Measurements from ENCODE around the gene TBCK. TPM values are rescaled to one million over a fixed set of nuclear protein-coding genes. Genes with fewer than 3 reads are reported as not detected.
"Not testable (repeated sequence)": the region's sequence is repeated elsewhere in the genome, so short reads cannot be mapped to it uniquely, and the experiment has no call there.

TBCK gene
- total RNA-seq, 1 donor from 2014 or later: 32.8 TPM

DNA sequence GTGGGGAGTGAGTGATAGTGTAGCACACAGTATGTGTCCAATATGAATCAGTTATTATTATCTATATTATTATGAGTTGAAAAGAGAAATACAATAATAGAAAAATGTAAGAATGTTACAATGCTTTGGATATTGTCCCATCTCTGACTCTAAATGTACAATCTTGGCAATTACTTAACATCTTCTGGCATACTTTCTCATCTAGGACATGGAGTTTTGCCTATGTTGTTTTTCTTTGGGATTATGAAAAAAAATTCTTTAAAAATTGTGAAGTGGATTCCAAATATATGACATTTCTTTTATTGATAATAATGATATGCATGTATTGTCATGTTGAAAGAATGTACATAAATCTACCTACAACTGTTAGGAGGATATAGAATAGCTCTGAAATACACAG lies 84.1 kb downstream of the TBCK start:
- intact Hi-C loops (cut with micrococcal nuclease): loop anchor here (10.0 kb wide), 1 partner anchor 273 kb away; no protein-coding TSS in a partner anchor

DNA sequence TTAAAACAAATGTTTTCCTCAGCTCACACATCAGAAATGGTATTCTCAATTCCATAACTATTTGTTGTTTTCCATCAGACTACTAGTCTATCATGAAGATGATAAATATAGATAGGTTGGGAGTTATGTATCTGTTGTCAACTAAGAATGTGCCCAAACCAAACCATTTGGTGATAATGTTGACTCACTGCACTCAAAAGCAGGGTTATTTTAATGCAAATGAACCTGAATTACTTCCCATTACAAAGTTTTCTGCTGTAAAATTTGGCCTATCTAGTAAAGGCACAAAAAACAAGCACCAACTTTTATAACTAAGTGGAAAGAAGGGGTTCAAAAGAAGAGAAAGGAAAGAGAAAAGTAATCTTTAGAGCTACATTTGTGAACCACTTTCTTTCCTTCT lies 93.5 kb downstream of the TBCK start:
- intact Hi-C loops (cut with micrococcal nuclease): no loop called here

DNA sequence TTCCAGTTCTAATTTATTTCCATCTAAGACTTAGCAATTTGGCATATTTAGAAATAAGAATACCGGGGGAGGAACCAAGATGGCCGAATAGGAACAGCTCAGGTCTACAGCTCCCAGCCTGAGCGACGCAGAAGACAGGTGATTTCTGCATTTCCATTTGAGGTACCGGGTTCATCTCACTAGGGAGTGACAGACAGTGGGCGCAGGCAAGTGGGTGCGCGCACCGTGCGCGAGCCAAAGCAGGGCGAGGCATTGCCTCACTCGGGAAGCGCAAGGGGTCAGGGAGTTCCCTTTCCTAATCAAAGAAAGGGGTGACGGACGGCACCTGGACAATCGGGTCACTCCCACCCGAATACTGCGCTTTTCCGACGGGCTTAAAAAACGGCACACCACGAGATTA lies 102.7 kb downstream of the TBCK start:
- intact Hi-C loops (cut with micrococcal nuclease): not testable (repeated sequence)

DNA sequence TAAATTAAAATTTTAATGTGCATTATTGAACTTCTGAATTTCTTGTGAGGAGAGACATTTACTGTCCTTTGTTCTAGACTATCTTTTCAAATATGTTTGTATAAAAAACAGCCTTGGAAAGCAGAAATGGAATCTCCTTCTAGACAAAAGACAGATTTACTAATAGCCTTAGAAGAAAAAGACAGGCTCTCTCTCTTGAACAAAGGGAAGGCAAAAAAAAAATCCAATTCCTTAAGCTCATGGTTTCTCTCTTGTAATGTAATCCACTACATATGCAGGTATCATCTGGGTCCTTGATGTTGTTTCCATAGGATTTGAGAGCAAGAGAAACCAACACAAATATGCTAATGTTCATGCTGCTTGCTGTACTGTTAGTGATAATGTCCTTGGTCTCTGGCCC lies 106.0 kb downstream of the TBCK start:
- intact Hi-C loops (cut with micrococcal nuclease): no loop called here

DNA sequence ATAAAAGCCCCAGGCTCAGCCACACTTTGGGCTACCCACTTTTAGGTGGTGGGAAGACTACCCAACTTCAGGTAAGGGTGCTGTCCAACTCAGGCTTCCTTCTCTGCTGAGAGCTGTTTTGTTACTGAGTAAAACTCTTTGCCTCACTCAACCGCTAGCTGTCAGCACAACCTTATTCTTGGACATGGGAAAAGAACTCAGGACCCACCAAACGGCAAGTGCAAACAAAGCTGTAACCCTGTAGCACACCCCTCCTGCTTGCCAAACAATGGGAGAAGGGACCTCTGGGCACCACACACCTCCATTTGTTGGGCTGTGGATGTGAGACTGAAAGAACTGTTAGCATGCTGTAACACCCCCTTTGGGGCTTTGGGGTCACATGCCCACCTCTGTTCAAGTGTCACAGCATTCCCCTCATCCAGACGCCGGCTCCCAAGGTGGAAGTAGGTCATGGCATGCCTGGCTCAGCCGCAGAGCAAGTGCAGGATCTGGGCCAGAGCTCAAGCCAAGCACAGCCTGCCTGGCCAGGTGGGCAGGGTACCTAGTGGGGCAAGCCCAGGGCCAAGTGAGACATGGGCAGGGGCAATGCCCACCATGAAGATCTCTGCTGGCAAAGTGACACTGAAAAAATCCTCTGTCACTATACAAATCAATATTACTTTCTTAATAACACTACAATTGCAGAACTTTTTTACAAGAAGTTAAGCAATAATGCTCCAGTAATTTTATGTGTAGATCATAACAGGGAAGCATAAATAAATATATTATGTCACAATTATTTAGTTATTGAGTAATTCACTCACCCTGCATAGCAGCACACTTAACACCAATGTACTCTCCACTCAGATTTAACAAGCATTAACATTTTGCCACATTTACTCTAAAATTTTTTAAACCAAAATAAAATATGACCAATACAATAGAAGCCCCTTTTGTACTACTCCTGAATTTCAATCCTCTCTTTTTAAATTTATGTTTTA lies 107.2 kb downstream of the TBCK start:
- intact Hi-C loops (cut with micrococcal nuclease): no loop called here

DNA sequence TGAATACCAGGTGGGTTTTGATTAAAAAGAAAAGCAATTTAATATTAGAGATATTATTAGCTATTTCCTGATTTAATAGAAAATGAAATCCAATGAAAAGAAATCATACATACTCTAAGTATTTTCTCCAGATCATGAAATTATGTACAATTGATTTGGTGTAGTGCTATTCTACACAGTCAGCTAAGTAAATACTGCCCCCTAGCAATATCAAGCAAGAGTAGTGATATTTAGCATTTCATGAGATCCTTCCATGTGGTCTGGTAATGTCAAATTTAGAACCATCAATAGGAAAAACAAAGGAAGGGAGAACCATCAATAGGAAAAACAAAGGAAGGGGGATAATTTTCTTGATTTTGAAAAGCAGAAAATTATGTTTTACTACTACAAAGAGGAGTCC lies 114.6 kb downstream of the TBCK start:
- intact Hi-C loops (cut with micrococcal nuclease): loop anchor here (5.0 kb wide), 1 partner anchor 679 kb away; no protein-coding TSS in a partner anchor

DNA sequence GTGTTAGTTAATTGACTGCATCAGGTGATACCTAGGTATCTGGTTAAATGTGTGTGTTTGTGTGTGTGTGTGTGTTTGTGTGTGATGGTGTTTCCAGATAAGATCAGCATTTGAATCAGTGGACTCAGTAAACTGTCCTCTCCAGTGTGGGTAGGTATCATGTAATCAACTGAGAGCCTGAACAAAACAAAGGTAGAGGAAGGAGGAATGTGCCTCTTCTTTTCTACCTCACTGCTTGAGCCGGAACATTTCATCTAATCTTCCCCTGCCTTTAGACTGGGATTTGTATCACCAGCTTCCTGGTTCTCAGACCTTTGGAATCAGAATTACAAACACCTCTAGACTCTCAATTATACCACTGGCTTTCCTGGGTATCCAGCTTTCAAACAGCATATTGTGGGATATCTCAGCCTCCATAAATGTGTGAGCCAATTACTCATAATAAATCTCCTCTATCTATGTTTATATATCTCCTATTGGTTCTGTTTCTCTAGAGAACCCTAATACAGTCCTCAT lies 120.5 kb downstream of the TBCK start:
- intact Hi-C loops (cut with micrococcal nuclease): no loop called here

DNA sequence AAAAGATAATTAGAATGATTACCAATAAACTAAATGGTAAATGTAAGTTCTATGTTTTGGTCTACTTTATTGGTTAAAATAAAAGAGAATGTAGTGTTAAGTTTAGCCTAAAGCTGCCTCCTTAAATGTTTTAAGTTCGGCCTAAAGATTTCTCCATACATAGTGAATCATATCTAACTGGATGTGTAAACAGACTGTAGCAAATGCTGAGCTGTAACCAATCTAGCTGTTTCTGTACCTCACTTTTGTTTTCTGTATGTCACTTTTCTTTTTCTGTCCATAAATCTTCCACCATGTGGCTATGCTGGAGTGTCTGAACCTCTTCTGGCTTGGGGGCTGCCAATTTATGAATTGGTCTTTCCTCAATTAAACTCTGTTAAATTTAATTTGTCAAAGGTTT lies 121.2 kb downstream of the TBCK start:
- intact Hi-C loops (cut with micrococcal nuclease): no loop called here

DNA sequence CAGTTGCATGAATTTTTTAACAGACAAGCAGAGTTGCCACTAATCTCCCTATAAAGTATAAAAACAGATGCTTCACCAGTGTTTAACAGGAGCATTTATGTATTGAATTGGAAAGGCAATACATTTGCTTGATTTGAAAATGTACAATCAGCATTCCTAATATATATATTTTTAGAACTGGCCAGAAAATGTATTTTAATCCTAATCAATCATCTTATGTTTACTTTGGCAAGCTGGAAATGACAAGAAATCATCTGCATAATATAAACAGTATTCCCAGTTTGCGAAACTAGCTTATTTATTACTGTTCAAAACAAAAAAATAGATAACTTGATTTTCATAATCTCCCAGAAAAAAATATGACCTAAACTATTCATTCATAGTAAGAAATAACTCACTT lies 123.9 kb downstream of the TBCK start:
- intact Hi-C loops (cut with micrococcal nuclease): no loop called here

DNA sequence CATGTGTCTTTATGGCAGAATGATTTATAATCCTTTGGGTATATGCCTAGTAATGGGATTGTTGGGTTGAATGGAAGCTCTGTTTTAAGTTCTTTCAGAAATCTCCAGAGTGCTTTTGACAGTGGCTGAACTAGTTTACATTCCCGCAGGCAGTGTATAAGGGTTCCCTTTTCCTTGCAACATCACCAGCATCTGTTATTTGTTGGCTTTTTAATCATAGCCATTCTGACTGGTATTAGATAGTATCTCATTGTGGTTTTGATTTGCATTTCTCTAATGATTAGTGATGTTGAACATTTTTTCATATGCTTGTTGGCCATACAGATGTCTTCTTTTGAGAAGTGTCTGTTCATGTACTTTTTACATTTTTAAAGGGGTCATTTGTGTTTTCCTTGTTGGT lies 129.8 kb downstream of the TBCK start:
- intact Hi-C loops (cut with micrococcal nuclease): no loop called here

DNA sequence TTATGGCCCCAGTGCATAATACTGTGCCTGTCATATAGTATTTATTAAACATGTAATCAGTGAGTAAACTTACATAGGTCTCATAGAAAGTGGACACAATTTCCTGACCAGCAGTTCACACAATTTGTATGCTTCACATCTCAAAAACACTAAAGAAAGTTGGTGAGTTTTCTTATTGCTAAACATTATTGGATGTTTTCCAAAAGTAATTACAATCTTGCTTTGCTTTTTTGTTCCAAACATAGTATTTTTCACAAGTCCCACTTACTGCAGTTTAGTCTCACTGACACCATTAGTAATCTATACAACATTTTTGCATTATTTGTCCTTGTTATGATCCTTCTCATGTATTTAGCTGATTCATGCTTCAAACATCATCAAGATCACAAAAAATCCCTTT lies 132.5 kb downstream of the TBCK start:
- intact Hi-C loops (cut with micrococcal nuclease): no loop called here

DNA sequence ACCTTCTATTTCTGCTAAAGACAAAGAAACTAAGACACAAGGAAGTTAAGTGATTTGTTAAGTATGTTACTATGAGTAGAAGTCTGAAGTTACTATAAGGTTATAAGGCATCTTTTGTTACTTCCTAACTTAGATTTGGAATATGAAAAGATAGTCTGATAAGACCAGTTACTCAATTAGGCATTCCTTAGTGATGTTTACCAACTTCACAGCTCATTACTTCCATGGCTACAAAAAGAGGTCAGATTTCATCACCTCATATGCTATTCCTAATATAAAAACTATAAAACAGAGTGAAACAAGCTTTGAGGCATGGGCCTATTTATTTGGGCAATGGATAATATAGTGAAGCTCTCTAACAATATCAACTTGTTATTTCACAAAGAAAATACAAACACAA lies 143.1 kb downstream of the TBCK start:
- intact Hi-C loops (cut with micrococcal nuclease): no loop called here

DNA sequence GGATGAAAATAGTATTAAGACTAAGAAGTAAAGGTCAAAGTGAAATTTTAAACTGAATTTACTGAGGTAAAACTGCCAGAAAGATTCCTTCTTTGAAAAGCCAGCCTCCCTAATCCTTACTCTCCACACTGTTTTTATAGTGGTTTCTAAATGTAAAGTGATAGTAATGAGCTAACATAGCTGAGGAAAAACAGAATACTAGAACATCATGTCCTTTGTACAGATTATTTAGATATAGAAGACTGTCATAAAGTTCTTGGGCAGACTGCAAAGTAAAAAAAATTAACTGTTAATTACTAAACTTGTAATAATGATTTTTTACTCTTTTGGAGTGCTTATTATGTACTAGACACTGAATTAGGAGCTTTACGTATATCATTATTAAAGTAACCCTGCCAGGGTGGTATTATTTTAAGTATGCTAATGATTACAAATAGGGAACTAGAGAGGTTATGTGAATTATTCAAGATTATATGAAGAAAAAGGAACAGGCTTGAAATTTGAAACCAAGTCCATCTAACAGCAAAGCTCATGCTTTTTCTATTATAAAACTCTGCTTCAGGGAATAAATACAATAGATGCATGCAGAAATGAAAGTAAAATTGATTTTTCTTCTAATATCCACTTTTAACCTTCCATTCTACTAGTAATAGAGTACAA lies 150.5 kb downstream of the TBCK start:
- intact Hi-C loops (cut with micrococcal nuclease): no loop called here

DNA sequence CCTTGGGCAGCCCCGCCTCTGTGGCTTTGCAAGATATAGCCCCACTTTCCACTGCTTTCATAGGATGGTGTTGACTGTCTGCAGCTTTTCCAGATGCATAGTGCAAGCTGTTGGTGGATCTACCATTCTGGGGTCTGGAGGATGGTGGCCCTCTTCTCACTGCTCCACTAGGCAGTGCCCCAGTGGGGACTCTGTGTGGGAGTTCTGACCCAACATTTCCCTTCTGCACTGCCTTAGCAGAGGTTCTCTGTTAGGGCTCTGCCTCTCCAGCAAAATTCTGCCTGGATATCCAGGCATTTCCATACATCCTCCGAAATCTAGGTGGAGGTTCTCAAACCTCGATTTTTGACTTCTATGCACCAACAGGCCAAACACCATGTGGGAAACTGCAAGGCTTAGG lies 153.7 kb downstream of the TBCK start:
- intact Hi-C loops (cut with micrococcal nuclease): no loop called here

DNA sequence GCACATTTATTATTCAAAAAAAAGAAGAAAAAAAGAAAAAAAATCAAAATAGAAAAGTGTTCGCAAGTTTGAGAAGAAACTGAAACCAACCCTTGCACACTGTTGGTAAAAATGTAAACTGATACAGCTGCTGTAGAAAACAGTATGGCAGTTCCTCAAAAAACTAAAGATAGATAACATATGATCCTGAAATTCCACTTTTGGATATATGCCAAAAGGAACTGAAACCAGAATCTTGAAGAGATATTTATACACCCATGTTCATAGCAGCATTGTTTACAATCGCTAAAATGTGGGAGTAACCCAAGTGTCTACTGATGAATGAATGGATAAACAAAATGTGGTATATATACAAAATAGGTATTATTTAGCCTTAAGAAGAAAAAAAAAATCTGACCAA lies 155.4 kb downstream of the TBCK start:
- intact Hi-C loops (cut with micrococcal nuclease): no loop called here

DNA sequence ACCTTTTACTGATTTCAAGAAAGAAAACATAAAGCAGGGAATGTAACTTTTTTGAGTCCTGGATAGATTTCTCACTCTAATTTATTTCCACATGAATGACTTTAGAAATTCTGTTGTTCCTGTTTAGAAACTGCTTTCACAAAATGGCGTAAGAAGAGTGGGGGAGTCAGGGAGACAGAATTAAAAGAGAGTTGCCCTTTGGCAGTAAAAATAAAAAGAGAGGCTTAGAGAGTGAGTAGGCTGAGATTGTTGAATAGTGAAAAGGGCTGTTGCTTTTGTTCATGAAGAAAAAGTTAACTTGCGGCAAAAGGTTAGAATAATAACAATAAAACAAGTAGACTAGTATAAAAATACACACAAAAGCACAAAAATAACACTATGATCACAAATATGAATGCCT lies 166.1 kb downstream of the TBCK start:
- intact Hi-C loops (cut with micrococcal nuclease): no loop called here

DNA sequence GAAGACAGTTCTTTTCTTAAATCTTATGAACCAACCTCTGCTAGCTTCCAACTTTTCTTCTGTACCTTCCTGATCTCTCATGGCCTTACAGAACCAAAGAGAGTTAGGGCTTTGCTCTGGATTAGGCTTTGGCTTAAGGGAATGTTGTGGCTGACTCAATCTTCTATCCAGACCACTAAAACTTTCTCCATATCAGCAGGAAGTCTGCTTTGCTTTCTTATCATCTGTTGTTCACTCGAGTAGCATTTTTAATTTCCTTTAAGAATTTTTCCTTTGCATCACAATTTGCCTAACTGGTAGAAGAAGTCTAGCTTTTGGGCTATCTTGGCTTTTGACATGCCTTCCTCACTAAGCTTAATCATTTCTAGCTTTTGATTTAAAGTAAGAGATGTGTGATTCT lies 167.0 kb downstream of the TBCK start:
- intact Hi-C loops (cut with micrococcal nuclease): no loop called here

DNA sequence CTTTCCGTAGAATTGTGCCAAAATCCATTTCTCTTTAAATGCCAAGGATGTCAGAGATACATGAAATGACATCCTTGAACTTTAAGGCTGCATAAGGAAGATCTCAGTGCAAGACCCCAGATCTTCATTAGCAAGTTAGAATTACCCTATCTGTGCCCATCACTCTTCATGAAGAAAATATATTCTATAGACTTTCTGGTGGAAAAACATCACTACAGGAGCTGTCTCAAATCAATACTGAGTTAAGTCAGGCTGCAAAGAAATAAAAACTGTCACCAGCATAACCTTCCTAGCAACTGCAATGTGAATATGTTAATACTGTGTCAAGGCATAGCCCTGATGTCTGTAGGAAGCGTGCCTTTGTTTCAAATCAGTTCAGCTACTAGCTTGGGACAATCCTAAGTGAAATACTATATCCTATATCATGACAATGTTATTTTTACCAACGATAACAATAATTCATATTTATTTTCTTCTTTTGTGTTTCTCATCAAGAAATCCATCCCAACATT lies 173.3 kb downstream of the TBCK start:
- intact Hi-C loops (cut with micrococcal nuclease): no loop called here

GRCh38 chr4:106140601-106141000 lies 175.4 kb downstream of the TBCK start:
- intact Hi-C loops (cut with micrococcal nuclease): no loop called here

GRCh38 chr4:106136777-106137331 lies 179.2 kb downstream of the TBCK start:
- intact Hi-C loops (cut with micrococcal nuclease): no loop called here

- intact Hi-C loops (cut with micrococcal nuclease): no loop called here
Measured at GRCh38 chr4:106132045-106132444, 184.0 kb downstream of the TBCK start.

DNA sequence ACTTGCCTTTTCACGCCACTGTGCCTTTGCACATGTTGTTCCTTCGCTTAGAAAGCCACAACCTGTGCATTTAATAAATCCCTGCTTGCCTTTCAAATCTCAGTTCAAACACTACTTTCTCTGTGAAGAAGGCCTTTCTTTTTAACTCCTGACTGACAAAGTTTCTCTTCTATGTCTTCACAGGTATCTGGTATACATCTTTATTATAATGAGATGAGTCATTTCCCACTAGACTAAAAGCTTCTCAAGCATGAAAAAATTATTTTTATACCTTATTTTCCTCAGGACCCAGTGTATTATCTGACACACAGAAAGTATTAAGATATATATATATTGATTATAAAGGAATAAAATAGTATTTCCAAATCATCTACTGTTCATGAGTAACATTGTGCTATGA lies 189.9 kb downstream of the TBCK start:
- intact Hi-C loops (cut with micrococcal nuclease): no loop called here

Data from T-helper 2 cell treated with Interferon-gamma antibody and Interleukin-4, amounts not matched to agents 100 ng/mL and 5 ng/mL, for 36 hours (primary cell).